Dedifferentiated amniotic fluid mesenchymal stem cell (primary cell): ENCODE data around the gene GBA2.

Experiments
- DNase-seq: peaks from one replicate; pipeline ENCODE4 v3.0.0-alpha.2; 2016; ENCODE audit errors: extremely low spot score

The GBA2 gene

GRCh38 chr9:35748858-35749514 lies at the start of gene GBA2, which contains the start of gene RGP1:
TSS of gene GBA2 (minus strand) at chr9:35749228. CDS start at chr9:35748704, 524 bp downstream.
TSS of gene RGP1 (plus strand) at chr9:35749287. CDS start at chr9:35749756, 469 bp downstream.
- peak; percentile 47 for DNase-seq

- DNase-seq = no peak
Observed at GRCh38 chr9:35797311-35798109, 48.5 kb upstream of the GBA2 start.

DNA sequence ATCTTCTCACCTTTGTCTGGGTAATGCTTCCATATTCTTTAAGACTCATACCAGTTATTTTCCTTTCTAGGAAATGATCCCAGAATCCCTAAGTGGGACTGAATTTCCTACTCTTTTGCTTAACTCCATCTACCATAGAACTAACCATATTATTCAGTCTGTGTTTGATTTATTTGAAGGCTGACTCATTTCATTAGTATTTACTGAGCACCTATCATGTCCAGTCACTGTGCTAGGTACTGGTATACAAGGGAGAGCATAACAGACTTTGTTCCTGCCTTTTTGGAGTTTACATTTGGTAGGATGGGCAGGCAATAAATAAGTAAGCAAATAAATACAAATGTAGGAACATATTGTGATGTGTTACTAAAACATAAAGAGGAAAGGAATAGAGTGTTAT lies 46.7 kb upstream of the GBA2 start:
- no peak for DNase-seq

GRCh38 chr9:35793461-35793860 lies 44.4 kb upstream of the GBA2 start:
- no peak for DNase-seq

GRCh38 chr9:35792826-35793225 lies 43.8 kb upstream of the GBA2 start:
- DNase-seq = no peak

GRCh38 chr9:35792024-35792813 lies 43.2 kb upstream of the GBA2 start:
- DNase-seq = no peak

GRCh38 chr9:35791297-35791921 lies 42.4 kb upstream of the GBA2 start, which contains the start of gene NPR2:
TSS of gene NPR2 (plus strand) at chr9:35791591. CDS start at chr9:35792409, 818 bp downstream.
- DNase-seq = no peak

GRCh38 chr9:35790385-35791296 lies 41.6 kb upstream of the GBA2 start:
- DNase-seq = peak; percentile 85

- DNase-seq = no peak
Observed at GRCh38 chr9:35790025-35790384, 41.0 kb upstream of the GBA2 start.

DNA sequence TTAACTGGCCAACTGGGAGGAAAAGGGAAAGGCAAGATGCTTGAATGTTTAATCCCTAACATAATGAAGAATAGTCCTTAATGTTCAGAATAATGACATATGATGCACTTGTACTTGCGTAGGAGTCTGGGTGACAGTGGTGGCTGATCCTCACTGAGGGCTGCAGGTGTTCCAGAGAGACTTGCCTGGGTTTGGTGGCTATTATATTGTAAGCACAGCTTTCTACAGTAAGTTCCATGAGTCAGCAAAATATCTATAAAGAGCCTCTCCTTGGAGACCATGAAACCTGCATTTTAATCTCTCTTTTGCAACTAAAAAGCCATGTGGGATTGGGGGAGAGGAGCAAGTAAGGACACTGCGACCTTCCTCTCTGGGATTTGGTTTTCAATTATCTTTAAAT lies 40.5 kb upstream of the GBA2 start:
- DNase-seq = no peak

DNA sequence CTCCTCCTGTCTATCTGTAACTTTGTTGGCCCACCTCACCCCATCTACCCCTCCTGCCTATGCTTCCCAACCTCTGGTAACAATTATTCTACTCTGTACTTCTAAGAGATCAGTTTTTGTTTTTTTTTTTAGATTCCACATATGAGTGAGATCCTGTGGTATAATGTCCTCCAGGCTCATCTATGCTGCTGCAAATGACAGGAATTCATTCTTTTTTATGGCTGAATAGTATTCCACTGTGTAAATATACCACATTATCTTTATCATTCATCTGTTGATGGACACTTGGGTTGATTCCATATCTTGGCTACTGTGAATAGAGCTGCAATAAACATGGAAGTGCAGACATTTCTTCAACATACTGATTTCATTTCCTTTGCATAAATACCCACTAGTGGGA lies 34.4 kb upstream of the GBA2 start:
- no peak for DNase-seq

GRCh38 chr9:35781066-35781465 lies 32.0 kb upstream of the GBA2 start:
- no peak for DNase-seq

DNA sequence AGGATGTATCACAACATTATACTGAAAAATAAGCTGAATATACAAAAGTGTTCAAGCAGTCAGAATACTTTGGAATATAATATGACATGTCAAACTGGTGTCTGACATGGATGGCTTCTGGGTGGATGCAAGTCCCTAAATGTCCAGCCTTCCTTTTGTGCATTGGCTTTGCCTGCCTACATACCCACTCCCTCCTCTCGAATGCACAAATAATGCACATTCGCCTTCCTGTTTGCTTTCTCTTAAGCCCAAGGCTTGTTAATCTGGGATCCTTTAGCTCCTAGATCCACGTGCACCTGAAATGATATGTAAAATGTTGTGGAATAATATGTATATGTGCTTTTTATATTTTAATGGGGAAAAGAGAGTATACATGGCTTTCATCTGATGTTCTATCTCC lies 29.5 kb upstream of the GBA2 start:
- DNase-seq = no peak

GRCh38 chr9:35776018-35776417 lies 27.0 kb upstream of the GBA2 start:
- no peak for DNase-seq

- no peak for DNase-seq
Observed at GRCh38 chr9:35774907-35775635, 26.0 kb upstream of the GBA2 start.

DNA sequence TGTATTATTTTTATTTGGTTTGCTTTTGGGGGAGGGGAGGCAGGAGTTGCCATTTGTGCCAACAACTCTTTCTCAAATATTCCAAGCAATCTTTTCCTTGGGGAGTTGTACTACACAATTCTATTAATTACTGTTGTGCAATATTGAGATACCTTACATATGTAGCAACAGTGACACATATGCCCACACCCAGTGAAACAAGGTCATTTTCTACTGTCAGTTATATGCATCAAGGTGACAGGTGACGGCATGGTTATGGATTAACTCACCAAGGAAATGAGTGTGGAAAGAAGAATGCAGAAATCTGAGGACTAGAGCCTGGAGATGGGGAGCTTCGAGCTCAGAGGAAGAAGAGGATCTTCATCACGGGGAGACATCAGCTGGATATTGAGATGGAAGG lies 22.9 kb upstream of the GBA2 start:
- DNase-seq = no peak

GRCh38 chr9:35771534-35771933 lies 22.5 kb upstream of the GBA2 start:
- DNase-seq = no peak

DNA sequence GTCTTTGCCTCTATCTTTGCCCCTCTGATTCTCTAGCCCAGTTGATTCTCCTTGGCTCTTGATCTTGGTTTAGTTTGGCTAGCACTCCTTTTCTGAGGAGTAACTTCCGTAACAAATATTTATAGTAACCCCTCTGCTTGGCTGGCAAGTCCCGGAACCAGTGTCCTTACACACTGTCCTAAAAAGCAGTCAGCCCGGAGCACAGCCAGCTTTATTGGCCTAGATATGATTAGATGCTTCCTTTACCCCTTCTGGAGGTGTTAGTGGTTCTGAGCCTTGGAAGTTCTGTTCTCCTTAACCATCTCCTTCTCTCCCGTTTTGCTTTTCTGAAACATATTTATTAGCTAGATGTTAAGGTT lies 22.0 kb upstream of the GBA2 start:
- DNase-seq = no peak

DNA sequence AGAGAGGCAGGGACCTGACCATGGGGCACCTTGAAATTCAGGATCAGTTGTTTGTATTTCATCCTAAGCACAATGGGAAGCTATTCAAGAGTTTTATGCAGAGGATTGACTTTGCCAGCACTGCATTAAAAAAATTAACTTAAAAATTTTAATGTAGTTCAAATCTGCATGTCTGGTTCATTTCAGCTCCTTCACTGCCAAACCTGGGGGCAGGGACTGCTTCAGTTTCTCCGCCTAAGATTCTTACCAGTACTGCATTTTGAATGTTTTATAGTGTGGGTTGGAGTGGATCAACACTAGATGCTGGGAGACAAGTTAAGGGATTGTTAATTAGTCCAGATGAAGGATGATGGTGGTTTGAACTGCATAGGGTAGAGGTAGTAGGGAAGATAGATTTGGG lies 20.7 kb upstream of the GBA2 start:
- DNase-seq = no peak

- no peak for DNase-seq
Observed at GRCh38 chr9:35767458-35767857, 18.4 kb upstream of the GBA2 start.
